ENCODE measurements around the gene EMD. TPM values are rescaled to one million over a fixed set of nuclear protein-coding genes. Genes with fewer than 3 reads are reported as not detected.

EMD gene
- total RNA-seq, 1 experiment from 2014 or later = 79.6 TPM

- ChIA-PET CTCF (no interaction called here), POLR2A (ENCODE audit: low non-redundant PET) (interaction anchor here (0.6 kb wide), 1 partner anchor 47 kb away, joined by 3 read pairs; no protein-coding TSS in a partner anchor)
- Histone ChIP-seq H3K9me3 (ENCODE audit: low read depth, low read length, poor library complexity, severe bottlenecking) (no peaks in the 10 kb centered on the region), H3K27ac (ENCODE audit: low read depth, low read length, poor library complexity, severe bottlenecking) (no peak overlapping the region), H3K4me3 (ENCODE audit: low read depth, low read length, poor library complexity, severe bottlenecking) (no peak overlapping the region), H3K27me3 (replicated peaks; ENCODE audit: insufficient read depth, low read depth, low read length, poor library complexity) (no peaks in the 10 kb centered on the region), H3K36me3 (ENCODE audit: insufficient read depth, low read length, poor library complexity, severe bottlenecking) (peaks cover 78% of the 10 kb centered on the region), H3K4me1 (ENCODE audit: insufficient read depth, low read length, poor library complexity, severe bottlenecking) (no peaks in the 10 kb centered on the region)
- BruUV-seq (replicated peaks) = no TSS peak
- DNase-seq (ENCODE audit: low spot score) = no peak
- TF ChIP-seq CTCF (conservative IDR thresholded peaks at IDR 0.05; ENCODE audit: low read depth, low read length) (no peak), EZH2 (IDR thresholded peaks at IDR 0.05; ENCODE audit: borderline replicate concordance, low read depth, low read length, poor library complexity, severe bottlenecking) (no peak)
- intact Hi-C loops (cut with micrococcal nuclease; ENCODE audit: unreplicated experiment) = no loop called here
Measured at GRCh38 chrX:154354013-154354412, 25.1 kb upstream of the EMD start.

GRCh38 chrX:154354516-154354915, 24.6 kb upstream of the EMD start:
- no peak for TF ChIP-seq CTCF (conservative IDR thresholded peaks at IDR 0.05; ENCODE audit: low read depth, low read length)
- TF ChIP-seq EZH2 (IDR thresholded peaks at IDR 0.05; ENCODE audit: borderline replicate concordance, low read depth, low read length, poor library complexity, severe bottlenecking) = no peak
- Histone ChIP-seq H3K4me1 (ENCODE audit: insufficient read depth, low read length, poor library complexity, severe bottlenecking) (no peaks in the 10 kb centered on the region), H3K36me3 (ENCODE audit: insufficient read depth, low read length, poor library complexity, severe bottlenecking) (peaks cover 78% of the 10 kb centered on the region), H3K9me3 (ENCODE audit: low read depth, low read length, poor library complexity, severe bottlenecking) (no peaks in the 10 kb centered on the region), H3K27ac (ENCODE audit: low read depth, low read length, poor library complexity, severe bottlenecking) (no peak overlapping the region), H3K27me3 (replicated peaks; ENCODE audit: insufficient read depth, low read depth, low read length, poor library complexity) (no peaks in the 10 kb centered on the region), H3K4me3 (ENCODE audit: low read depth, low read length, poor library complexity, severe bottlenecking) (no peak overlapping the region)
- no TSS peak for BruUV-seq (replicated peaks)
- POLR2A ChIA-PET (ENCODE audit: low non-redundant PET) = no interaction called here
- DNase-seq (ENCODE audit: low spot score) = no peak
- CTCF ChIA-PET = no interaction called here
- intact Hi-C loops (cut with micrococcal nuclease; ENCODE audit: unreplicated experiment) = no loop called here

- H3K36me3 ChIP-seq (ENCODE audit: insufficient read depth, low read length, poor library complexity, severe bottlenecking) = peaks cover 79% of the 10 kb centered on the region
- no peaks in the 10 kb centered on the region for H3K9me3 ChIP-seq (ENCODE audit: low read depth, low read length, poor library complexity, severe bottlenecking)
- BruUV-seq (replicated peaks) = no TSS peak
- ChIA-PET CTCF (no interaction called here), POLR2A (ENCODE audit: low non-redundant PET) (no interaction called here)
- H3K27me3 ChIP-seq (replicated peaks; ENCODE audit: insufficient read depth, low read depth, low read length, poor library complexity) = no peaks in the 10 kb centered on the region
- TF ChIP-seq CTCF (conservative IDR thresholded peaks at IDR 0.05; ENCODE audit: low read depth, low read length) = no peak
- TF ChIP-seq EZH2 (IDR thresholded peaks at IDR 0.05; ENCODE audit: borderline replicate concordance, low read depth, low read length, poor library complexity, severe bottlenecking) = no peak
- DNase-seq (ENCODE audit: low spot score) = no peak
- intact Hi-C loops (cut with micrococcal nuclease; ENCODE audit: unreplicated experiment) = no loop called here
- H3K27ac ChIP-seq (ENCODE audit: low read depth, low read length, poor library complexity, severe bottlenecking) = no peak overlapping the region
- H3K4me1 ChIP-seq (ENCODE audit: insufficient read depth, low read length, poor library complexity, severe bottlenecking) = no peaks in the 10 kb centered on the region
- no peak overlapping the region for H3K4me3 ChIP-seq (ENCODE audit: low read depth, low read length, poor library complexity, severe bottlenecking)
Measured at GRCh38 chrX:154355094-154355775, 23.9 kb upstream of the EMD start.
